Activated CD8-positive, alpha-beta memory T cell treated with anti-CD3 and anti-CD28 coated beads, Interleukin-2, amount 50 U/mL, for 4 hours (primary cell): ENCODE results near the gene LMOD1.
"Not testable (repeated sequence)": the region's sequence is repeated elsewhere in the genome, so short reads cannot be mapped to it uniquely, and the experiment has no call there.

Experiments
- DNase-seq: peaks from one replicate; pipeline ENCODE4 v3.0.0-alpha.2; 2020

Gene LMOD1

GRCh38 chr1:201912832-201913231 is 33.5 kb downstream of the LMOD1 start:
- no peak for DNase-seq

DNA sequence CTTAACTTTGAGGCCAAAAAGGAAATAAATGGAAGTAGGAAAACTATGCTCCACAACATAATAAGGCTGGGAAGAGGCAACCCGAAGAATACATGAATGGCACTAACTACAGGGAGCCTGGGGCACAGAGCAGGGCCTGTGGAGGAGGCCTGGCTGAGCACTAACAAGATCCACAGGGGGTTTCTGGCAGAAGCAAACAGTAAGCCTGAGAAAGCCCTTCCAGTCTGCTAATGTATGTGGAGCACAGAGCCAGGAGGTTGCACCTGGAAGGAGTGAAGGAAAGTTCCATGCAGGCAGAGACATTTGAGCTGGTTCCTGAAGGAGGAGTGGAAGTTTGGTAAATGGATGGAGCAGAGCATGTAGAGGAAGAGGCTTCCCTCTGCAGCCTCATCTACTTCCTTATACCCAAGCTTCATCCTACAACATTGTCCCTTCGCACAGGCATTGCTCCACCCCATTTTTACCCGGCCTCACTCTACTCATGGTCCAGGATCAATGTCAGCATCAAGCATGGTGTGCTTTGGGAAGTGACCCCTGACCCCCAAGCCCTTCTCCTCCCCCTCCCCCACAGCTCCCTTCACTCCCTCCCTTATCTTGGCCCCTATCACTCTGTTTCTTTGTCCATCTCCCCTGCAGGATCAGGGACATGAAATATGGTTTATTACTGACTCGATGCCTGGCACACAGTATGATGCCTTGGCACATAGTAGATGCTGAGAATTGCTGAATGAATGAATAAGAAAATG is 34.3 kb downstream of the LMOD1 start:
- no peak for DNase-seq

DNA sequence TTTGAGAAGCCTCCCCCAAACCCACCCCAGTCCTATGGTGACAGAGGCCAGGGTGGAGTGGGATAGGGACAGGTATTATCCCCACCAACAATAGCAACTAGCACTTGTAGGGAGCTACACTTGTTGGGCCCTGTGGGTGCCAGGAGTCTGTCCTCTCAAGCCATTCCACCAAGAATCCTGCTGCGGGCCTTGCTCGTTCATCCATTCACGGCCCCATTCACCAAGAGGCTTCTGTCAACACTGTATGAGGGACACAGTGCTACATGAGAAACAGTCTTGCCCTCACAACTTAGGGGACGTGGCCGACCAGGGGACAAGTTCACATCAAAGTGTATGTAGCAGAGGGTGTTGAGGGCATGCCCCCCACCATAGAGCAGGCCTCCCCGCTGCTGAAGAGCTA is 38.7 kb downstream of the LMOD1 start:
- no peak for DNase-seq

- no peak for DNase-seq
These were observed 40.0 kb downstream of the LMOD1 start for GRCh38 chr1:201906336-201906735.

GRCh38 chr1:201905234-201905890 is 41.0 kb downstream of the LMOD1 start:
- no peak for DNase-seq

DNA sequence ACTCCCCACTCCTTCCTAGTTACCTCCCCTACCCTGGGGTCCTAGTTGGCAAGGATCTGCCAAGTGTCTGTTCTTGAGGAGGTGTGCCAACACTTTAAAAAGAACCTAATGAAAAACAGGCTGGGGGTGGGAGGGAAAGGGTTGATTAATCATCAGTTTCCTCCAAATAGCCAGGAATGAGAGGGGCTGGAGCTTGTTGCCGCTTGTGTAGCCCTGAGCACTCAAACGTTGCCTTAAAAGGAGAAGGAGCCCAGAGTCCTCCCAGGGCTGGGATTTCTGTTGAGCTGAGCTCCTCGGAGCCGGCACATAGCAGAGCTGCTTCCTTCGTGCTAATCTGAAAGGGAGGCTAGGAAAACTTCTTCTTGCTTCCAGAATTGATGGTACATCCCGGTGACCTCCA is 41.8 kb downstream of the LMOD1 start:
- no peak for DNase-seq

GRCh38 chr1:201903135-201903534 is 43.2 kb downstream of the LMOD1 start:
- no peak for DNase-seq

DNA sequence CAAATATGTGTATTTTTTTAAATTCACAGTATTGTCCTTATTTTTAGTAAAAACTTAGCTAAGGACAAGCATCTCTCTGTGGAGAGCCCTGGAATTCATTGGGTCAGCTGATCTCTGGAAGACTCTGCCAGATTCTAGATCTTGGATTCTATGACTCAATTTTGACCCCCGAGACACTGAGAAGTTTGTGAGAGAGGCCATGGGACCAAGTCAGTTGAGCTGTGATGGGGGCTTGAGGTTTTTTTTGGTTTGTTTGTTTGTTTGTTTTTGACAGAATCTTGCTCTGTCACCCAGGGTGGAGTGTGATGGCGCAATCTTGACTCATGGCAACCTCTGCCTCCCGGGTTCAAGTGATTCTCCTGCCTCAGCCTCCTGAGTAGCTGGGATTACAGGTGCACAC is 44.1 kb downstream of the LMOD1 start:
- no peak for DNase-seq

DNA sequence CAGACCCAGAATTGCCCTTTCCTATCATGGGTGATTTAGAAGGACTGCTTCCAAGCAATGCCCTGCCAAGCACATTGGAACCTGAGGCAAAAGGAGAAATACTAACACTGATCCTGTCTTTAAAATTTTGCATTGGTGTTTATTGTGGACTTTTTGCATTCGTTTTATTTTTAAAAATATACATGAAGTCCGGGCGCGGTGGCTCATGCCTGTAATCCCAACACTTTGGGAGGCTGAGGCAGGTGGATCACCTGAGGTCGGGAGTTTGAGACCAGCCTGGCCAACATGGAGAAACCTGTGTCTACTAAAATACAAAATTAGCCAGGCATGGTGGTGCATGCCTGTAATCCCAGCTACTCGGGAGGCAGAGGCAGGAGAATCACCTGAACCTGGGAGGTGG is 45.3 kb downstream of the LMOD1 start:
- not testable (repeated sequence) for DNase-seq

DNA sequence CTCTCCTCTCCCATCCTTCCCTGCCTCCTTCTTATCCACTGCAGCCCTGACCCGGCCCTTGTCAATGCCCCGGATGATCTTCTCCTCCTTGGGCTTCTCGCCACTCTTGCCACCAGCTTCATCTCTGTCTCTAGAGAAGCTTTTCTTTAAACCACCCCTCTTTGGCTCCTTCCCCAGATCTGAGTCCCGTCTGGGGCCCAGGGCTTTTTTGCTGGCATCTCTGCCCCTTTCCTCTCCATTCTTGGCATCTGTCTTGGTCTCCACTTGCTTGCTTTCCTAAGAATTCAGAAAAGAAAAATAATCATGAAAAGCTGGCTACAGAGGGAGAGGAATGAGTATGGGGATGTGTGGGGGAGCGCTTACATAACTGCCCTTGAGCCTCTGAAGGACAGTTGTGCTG is 45.9 kb downstream of the LMOD1 start:
- no peak for DNase-seq

GRCh38 chr1:201899683-201900429 is 46.5 kb downstream of the LMOD1 start:
- DNase-seq: no peak

- DNase-seq: no peak
These were observed 47.4 kb downstream of the LMOD1 start for GRCh38 chr1:201898992-201899391.

GRCh38 chr1:201898240-201898894 is 48.0 kb downstream of the LMOD1 start:
- DNase-seq: no peak

DNA sequence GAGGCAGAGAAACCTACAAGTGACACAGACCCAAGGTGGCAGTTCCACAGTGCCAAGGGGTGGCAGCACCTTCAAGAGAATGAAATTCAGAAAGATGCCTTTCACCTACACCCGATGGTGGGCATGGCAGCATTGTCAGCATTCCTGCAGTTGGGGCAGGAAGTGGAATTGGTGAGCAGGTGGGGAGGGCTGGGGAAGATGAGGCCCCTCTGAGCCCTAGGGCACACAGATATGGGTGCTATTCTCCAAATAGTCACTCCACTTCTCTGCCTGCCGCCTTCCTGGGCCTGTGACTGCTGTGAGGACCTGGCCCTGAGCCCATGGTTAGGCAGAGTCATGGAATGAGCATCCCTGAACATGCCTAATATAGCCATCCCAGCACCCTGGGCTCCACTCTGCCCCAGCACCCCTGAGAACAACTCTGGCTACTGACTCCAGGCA is 49.4 kb downstream of the LMOD1 start:
- no peak for DNase-seq

DNA sequence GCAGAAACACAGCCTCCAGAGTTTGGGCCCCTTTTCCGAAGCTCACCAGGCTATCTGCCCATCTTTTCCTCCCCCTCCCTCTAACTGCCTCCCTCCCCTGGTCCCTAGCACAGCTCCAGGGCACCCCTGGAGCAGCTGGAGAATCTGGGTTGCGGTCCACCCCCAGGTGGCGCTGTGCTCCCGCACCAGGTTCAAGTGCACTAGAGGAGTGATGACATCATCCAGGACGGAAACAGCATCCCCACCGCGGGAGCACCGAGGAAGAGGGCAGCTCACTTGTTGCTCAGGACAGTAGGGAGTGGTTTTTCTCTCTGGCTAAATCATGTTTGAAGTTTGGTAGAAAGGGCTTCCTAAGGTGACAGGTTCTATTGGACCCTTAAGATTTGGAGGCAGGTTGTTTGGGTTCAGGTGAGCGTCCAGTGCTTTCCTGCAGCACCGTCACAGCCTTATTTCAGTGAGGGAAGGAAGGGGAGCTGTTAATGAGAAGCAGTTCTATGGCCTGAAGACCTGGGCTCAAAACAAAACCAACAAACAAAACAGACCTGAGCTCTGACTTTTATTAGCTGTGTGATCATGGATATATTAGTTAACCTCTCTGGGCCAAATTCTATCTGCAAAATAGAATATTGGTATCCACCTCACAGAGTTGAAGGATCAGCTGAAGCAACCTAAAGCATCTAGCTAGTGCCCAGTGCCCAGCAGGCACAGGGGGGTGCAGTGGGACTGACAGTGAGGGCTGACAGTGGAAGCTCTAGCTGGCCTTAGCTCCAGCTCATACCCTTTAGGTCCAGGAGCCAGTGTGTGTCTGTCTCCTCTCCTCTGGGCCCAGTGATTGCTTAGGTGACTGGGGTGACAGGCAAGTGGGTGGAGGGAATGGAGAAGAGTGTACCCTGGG is 50.2 kb downstream of the LMOD1 start:
- peak; percentile 83 for DNase-seq

- DNase-seq: no peak
These were observed 51.2 kb downstream of the LMOD1 start for GRCh38 chr1:201895120-201895665.

GRCh38 chr1:201894343-201895119 is 51.8 kb downstream of the LMOD1 start:
- DNase-seq: no peak

GRCh38 chr1:201893431-201893830 is 52.9 kb downstream of the LMOD1 start:
- no peak for DNase-seq

DNA sequence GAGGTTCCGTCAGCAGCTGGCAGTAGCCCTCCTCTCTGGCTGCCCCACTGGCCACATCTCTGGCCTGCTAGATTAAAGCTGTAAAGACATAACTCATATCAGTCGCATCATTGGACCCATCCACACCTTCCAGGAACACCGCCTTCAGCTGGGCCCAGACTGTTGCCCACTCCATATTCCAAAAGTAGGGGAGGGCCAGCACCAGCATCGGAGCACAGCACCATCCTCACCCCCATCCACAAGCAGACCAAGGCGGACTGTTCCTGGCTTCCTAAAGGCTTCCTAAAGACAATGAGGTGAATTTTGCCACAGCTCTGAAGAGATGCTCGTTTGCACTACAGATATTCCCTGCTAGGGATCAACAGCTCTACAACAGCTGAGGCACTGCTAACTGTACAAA is 54.1 kb downstream of the LMOD1 start:
- DNase-seq: no peak

GRCh38 chr1:201891451-201892045 is 54.8 kb downstream of the LMOD1 start:
- DNase-seq: no peak
